ENCODE results near the gene LOXL3.

DNA sequence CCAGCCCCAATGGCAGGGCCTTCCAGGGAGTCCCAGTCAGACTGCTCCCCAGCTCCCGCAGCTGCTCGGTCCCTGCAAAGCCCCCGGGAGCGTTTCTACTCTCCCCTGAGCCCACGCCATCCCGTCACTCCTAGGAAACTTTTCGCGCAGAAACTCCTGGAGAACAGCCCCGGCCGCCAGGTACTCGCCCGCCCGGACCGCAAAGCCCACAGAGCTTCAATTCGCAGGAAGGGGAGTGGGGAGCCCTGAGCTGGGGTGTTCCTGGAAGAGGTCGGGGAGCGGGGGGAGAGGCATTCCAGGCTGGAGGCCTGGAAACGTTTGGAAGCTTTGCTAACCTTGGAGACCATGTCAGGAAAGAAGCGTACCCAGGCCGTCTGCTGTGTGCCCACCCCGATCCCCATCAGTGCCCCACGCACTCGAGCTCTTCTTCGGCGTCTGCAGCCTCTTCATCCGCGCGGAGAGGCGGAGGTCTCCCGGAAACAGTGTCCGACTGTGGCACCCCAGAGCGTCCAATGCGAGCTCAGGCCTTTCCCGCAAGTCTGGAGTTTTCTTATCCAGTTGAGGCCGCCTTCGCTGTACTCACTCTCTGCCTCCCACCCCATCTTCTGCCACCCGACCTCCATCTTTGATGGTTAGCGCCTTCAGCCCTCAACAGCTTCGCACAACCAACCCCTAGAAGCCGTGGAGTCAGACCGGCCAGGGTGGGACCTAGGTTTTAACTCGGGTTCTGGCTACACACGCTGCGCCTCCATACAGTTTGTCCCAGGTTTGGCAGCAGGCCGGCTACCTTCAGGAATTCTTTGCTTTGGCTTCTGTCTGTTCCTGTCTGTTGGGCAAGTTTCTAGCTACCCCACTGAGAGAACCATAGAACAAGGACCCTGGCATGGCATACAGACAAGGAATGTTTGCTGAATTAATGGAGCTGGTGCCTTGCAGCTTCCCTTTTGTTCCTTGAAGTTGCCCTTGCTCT is 50.0 kb downstream of the LOXL3 start:
- TF ChIP-seq, protein P1, sequence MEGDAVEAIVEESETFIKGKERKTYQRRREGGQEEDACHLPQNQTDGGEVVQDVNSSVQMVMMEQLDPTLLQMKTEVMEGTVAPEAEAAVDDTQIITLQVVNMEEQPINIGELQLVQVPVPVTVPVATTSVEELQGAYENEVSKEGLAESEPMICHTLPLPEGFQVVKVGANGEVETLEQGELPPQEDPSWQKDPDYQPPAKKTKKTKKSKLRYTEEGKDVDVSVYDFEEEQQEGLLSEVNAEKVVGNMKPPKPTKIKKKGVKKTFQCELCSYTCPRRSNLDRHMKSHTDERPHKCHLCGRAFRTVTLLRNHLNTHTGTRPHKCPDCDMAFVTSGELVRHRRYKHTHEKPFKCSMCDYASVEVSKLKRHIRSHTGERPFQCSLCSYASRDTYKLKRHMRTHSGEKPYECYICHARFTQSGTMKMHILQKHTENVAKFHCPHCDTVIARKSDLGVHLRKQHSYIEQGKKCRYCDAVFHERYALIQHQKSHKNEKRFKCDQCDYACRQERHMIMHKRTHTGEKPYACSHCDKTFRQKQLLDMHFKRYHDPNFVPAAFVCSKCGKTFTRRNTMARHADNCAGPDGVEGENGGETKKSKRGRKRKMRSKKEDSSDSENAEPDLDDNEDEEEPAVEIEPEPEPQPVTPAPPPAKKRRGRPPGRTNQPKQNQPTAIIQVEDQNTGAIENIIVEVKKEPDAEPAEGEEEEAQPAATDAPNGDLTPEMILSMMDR (IDR thresholded peaks at IDR 0.05; ENCODE audit: low read depth, low read length, poor library complexity, severe bottlenecking): no peak
- TF ChIP-seq EZH2phosphoT487 (IDR thresholded peaks at IDR 0.05; ENCODE audit: borderline replicate concordance, low read length): no peak

Measured in DOHH2 (cell line).